Hippocampal formation (tissue), 2 donors: ENCODE measurements around the gene CASP8.
"Not testable (repeated sequence)": the region's sequence is repeated elsewhere in the genome, so short reads cannot be mapped to it uniquely, and the experiment has no call there.

Experiments used
- DNase-seq, 2 donors: peaks; one replicate each; lab custom pipeline; 2025; lab: John Stamatoyannopoulos, UW

CASP8 gene

GRCh38 chr2:201270293-201271001 lies 10.1 kb downstream of the CASP8 start:
- no peak for DNase-seq

GRCh38 chr2:201271917-201272316 lies 11.6 kb downstream of the CASP8 start:
- no peak for DNase-seq

DNA sequence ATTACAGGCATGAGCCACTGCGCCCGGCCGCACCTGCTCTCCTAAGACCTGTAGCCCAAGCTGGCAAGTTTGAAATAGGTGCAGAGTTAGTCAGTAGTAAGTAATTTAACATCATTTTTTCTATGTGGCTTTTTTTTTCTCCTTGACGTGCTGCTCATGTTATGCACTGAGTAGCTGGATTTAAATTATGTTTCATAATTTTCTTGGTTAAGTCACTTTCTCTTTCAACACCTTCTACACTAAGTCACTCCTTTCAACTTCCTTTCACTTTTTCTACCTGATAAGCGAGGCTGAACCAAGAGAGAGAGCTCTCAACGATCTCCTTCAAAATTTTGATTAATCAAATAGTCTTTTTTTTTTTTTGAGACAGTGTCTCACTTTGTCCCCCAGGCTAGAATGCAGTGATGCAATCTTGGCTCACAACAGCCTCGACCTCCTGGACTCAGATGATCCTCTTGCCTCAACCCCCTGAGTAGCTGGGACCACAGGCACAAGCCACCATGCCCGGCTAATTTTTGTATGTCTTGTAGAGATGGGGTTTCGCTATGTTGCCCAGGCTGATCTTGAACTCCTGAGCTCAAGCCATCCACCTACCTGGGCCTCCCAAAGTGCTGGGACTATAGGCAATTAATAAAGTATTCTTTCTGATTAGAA lies 13.1 kb downstream of the CASP8 start:
- no peak for DNase-seq

DNA sequence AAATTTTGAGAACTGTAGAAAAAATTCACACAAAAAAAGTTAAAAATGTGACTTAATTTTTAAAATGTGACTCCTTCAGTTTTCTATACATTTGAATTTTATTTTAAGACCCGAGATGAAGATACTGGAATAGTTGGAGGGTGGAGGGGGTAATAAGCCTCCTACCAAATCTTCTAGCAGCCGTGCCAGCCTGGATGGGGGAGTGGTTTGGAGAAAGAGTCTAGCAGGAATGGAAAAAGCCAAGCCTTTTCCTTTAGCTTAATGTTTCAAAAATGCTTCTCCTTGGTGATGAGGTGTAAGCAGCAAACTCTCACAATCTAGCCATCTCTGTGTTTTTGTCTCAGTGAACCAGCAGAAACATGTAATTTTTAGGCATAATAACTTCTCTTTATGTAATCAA lies 14.7 kb downstream of the CASP8 start:
- DNase-seq = no peak

- no peak for DNase-seq
These were observed 15.7 kb downstream of the CASP8 start for GRCh38 chr2:201275990-201276389.

- no peak for DNase-seq
These were observed 16.2 kb downstream of the CASP8 start for GRCh38 chr2:201276511-201276910.

DNA sequence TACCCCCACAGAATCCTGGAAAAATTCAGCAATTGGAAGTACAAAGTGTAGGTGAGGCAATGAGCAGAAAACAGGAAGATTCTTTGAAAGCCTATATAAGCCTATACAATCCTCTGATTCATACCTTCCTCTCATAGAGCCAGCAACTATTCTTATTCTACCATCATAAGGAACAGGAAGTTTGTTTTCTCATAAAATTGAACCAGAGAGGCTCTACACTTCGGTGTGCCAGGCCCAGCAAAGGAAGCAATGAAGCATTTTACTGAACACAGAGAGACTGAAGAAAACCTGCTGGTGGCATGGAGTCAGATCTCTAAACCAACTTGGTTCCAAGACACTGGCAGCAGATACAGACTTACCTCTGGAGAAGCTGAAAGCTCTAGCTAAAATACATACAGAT lies 18.7 kb downstream of the CASP8 start:
- DNase-seq = no peak

GRCh38 chr2:201280191-201281040 lies 20.1 kb downstream of the CASP8 start:
- DNase-seq = no peak

DNA sequence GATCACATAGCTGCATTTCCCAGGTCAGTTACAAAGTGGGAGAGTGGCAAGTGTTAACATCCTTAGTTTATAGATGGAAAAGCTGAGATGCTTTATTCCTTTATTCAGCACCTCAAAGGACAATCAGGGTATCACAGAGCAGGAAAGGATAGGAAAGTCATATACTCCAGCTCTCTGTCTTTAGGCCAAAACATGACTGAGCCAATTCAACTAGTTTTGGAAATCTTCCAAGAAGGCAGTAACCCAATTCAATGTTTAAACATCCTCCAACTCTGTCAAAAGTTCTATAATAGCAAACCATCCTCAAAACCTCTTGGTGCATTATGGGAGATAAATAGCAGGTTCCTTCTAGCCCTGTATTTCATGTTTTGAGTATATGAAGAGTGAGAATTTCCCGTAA lies 25.2 kb downstream of the CASP8 start:
- no peak for DNase-seq

DNA sequence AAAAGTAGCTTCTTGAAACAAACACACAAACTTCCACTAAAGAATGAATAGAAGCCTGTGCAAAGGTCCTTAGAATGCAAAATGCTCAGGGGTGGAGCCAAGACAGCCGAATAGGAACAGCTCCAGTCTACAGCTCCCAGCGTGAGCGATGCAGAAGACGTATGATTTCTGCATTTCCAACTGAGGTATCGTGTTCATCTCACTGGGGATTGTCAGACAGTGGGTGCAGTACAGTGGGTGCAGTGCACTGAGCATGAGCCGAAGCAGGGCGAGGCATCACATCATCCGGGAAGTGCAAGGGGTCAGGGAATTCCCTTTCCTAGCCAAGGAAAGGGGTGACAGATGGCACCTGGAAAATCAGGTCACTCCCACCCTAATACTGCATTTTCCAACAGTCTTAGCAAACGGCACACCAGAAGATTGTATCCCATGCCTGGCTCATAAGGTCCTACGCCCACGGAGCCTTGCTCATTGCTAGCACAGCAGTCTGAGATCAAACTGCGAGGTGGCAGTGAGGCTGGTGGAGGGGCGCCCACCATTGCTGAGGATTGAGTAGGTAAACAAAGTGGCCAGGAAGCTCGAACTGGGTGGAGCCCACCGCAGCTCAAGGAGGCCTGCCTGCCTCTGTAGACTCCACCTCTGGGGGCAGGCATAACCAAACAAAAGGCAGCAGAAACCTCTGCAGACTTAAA lies 30.3 kb downstream of the CASP8 start:
- DNase-seq = not testable (repeated sequence)

DNA sequence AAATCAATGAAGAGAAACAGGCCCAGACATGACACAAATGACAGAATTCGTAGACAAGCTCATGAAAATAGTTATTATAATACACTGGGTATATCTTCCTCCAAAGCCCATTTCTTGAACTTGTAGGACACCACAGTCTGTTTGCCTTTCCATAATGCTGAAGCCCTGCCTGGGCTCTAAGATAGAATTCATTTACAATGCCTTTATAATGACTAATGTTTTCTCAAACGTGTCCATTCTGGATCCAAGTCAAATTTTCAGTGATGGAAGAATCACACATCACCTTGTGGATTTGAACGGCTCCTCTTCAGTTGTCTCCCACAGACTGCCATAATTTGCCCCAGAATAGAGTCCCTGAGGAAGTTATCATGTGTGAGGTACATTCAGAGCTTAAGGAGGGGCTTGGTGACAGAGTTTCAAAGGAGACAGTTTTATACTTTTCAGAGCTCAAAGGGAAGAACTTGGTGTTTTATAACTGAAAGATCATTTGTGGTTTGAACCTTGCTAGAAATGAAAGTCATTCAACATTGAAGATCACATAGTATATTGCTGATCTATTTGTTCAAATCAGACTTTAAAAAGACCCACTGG lies 38.2 kb downstream of the CASP8 start:
- DNase-seq = no peak

DNA sequence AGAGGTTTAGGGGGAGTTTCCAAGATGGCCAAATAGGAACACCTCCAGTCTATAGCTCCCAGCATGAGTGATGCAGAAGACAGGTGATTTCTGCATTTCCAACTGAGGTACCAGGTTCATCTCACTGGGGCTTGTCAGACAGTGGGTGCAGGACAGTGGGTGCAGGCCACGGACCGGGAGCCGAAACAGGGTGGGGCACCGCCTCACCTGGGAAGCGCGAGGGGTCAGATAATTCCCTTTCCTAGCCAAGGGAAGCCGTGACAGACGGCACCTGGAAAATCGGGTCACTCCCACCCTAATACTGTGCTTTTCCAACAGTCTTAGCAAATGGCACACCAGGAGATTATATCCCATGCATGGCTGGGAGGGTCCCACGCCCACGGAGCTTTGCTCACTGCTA lies 39.6 kb downstream of the CASP8 start:
- DNase-seq = not testable (repeated sequence)

- DNase-seq = no peak
These were observed 47.5 kb downstream of the CASP8 start for GRCh38 chr2:201307876-201308275.

GRCh38 chr2:201308914-201309313 lies 48.6 kb downstream of the CASP8 start:
- no peak for DNase-seq

- DNase-seq = no peak
These were observed 53.0 kb downstream of the CASP8 start for GRCh38 chr2:201313362-201313761.

- DNase-seq = no peak
These were observed 59.2 kb downstream of the CASP8 start for GRCh38 chr2:201319511-201319910.

DNA sequence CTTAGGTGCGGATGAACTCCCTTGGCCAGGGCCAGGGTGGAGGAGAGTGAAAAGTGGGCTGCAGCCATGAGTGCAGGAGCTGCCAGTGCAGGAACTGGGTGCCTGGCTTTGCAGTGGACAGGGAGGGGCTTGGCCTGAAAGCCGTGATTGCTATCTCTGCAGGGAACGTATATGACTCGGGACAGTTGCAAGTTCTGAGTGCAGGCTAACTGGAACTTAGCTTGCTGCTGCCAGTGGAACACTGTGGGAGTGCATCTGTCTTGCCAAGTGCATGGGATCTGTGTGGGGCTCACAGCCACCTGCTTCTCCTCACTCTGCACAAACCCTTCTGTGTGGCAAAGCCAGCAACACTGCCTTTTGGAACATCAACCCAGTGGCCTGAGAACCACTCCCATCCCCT lies 59.9 kb downstream of the CASP8 start:
- DNase-seq = no peak

DNA sequence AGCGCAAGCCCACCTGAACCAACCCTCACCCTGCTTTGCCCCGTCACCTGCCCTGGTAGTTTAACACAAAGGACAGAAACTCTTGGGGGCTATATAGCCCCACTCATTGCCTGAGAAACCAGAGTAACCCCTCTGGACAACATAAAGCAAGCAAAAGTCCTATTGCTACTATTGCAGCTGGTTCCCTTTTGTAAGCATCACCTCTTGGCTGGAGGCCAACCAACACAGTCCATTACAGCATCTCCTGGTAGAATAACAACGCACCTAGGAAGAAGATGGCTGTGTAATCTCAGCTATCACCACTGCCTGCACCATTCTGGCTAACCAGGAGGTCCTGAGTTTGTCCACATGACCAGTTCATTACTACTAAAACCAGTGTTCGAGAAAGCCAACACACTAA lies 60.4 kb downstream of the CASP8 start:
- DNase-seq = no peak

DNA sequence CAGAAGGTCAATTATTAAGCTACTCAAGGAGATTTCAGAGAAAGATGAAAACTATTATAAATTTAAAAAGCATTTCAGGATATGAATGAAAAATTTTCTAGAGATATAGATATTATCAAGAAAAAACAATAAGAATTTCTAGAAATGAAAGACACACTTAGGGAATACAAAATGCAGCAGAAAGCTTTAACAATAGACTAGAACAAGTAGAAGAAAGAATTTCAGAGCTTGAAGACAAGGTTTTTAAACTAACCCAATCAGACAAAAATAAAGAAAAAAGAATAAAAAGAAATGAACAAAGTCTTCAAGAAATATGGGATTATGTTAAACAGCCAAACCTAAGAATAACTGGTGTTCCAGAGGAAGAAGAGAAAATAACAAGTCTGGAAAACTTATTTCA lies 62.4 kb downstream of the CASP8 start:
- no peak for DNase-seq

GRCh38 chr2:201327678-201328077 lies 67.3 kb downstream of the CASP8 start:
- no peak for DNase-seq

DNA sequence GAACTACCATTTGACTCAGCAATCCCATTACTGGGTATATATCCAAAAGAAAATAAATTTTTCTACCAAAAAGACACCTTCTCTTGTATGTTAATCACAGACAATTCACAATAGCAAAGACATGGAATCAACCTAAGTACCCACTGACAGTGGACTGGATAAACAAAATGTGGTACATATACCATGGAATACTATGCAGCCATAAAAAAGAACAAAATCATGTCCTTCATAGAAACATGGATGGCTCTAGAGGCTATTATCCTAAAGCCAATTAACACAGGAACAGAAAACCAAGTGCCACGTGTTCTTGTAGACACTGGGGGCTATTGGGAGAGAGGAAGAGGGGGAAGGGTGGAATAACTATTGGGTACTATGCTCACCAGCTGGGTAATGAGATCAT lies 69.1 kb downstream of the CASP8 start:
- no peak for DNase-seq
